Karpas-422 (cell line): Measurements from ENCODE around the gene ZMYM4. TPM values are rescaled to one million over a fixed set of nuclear protein-coding genes. Genes with fewer than 3 reads are reported as not detected.

Source experiments
- DNase-seq: peaks from one replicate; pipeline ENCODE4 v3.0.0-alpha.2; 2015
- H2AFZ ChIP-seq: fragments of 200-600 bp; sonication (generic); 2 replicates; pipeline ENCODE4 v1.6.1; 2014; ENCODE audit warnings: antibody characterized with exemption, low read length, mixed read lengths
- H3K27ac ChIP-seq: fragments of 200-600 bp; sonication (generic); 2 replicates; pipeline ENCODE4 v1.5.1; 2014; ENCODE audit warnings: mild to moderate bottlenecking, low read length, moderate library complexity
- H3K27me3 ChIP-seq: fragments of 200-600 bp; sonication (generic); 2 replicates; pipeline ENCODE4 v1.6.1; 2014; ENCODE audit warnings: low read length, mixed read lengths
- H3K36me3 ChIP-seq: fragments of 200-600 bp; sonication (generic); 2 replicates; pipeline ENCODE4 v1.6.1; 2014; ENCODE audit warnings: low read length, mixed read lengths; ENCODE audit not compliant: insufficient read depth
- H3K4me1 ChIP-seq: fragments of 200-600 bp; sonication (generic); 2 replicates; pipeline ENCODE4 v1.6.1; 2014; ENCODE audit warnings: mild to moderate bottlenecking, low read length, mixed read lengths
- H3K4me2 ChIP-seq: fragments of 200-600 bp; sonication (generic); 2 replicates; pipeline ENCODE4 v1.6.1; 2014; ENCODE audit warnings: low read length, low read depth, mild to moderate bottlenecking; ENCODE audit not compliant: poor library complexity, severe bottlenecking
- H3K4me3 ChIP-seq: fragments of 200-600 bp; sonication (generic); 2 replicates; pipeline ENCODE4 v1.5.1; 2014; ENCODE audit warnings: mild to moderate bottlenecking, antibody characterized with exemption, low read length, mixed read lengths
- H3K79me2 ChIP-seq: fragments of 200-600 bp; sonication (generic); 2 replicates; pipeline ENCODE4 v1.6.1; 2014; ENCODE audit warnings: mild to moderate bottlenecking, low read length, mixed read lengths
- H3K9ac ChIP-seq: fragments of 200-600 bp; sonication (generic); 2 replicates; pipeline ENCODE4 v1.6.0; 2014; ENCODE audit warnings: low read length
- H3K9me2 ChIP-seq: fragments of 200-600 bp; sonication (generic), shearing (Covaris generic); replicated peaks from 2 replicates; pipeline ENCODE4 v1.6.0; 2014; ENCODE audit warnings: mild to moderate bottlenecking, low read length, moderate library complexity; ENCODE audit not compliant: insufficient read depth
- H3K9me3 ChIP-seq: fragments of 300-700, 200-600 bp; sonication (generic); 2 replicates; pipeline ENCODE4 v1.6.1; 2014; ENCODE audit warnings: low read length, mixed read lengths
- H4K20me1 ChIP-seq: fragments of 200-600 bp; sonication (generic); 2 replicates; pipeline ENCODE4 v1.6.1; 2014; ENCODE audit warnings: mild to moderate bottlenecking, antibody characterized with exemption, low read length, low read depth; ENCODE audit not compliant: insufficient read depth
- total RNA-seq: library from RNA; depleted of rRNA; stranded (reverse); fragments of >200 nt; shearing (Covaris generic); gene quantifications from 2 replicates; pipeline ENCODE4 v1.2.3, GENCODE V29; 2014; ENCODE audit warnings: low replicate concordance

ZMYM4 gene
- total RNA-seq, 1 experiment from 2014 or later: 46.3 TPM

DNA sequence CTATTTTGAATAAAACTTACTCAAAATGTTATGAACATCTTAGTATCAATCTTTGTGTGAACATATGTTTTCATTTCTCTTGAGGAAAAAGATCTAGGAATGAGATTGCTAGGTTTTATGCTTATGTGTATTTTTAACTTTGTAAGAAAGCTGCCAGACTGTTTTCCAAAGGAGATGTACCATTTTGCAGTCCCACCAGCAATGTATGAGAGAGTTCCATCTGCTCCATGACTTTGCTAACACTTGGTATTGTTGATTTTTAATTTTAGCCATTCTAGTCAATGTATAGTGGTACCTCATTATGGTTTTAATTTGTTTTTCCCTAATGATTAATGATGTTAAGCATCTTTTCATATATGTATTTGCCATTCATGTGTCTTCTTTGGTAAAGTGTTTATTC is 132.5 kb downstream of the ZMYM4 start:
- H3K27me3 ChIP-seq: no peaks in the 10 kb centered on the region
- H2AFZ ChIP-seq: no peak overlapping the region
- H3K9me2 ChIP-seq: no peaks in the 10 kb centered on the region
- H3K9me3 ChIP-seq: no peaks in the 10 kb centered on the region
- peaks cover 63% of the 10 kb centered on the region for H3K36me3 ChIP-seq
- no peaks in the 10 kb centered on the region for H4K20me1 ChIP-seq
- no peak overlapping the region for H3K27ac ChIP-seq
- no peak overlapping the region for H3K9ac ChIP-seq
- no peak overlapping the region for H3K4me2 ChIP-seq
- H3K79me2 ChIP-seq: peaks cover 2% of the 10 kb centered on the region; the same call in 1 of the 2 replicates
- no peak overlapping the region for H3K4me3 ChIP-seq
- DNase-seq: no peak
- H3K4me1 ChIP-seq: no peaks in the 10 kb centered on the region

DNA sequence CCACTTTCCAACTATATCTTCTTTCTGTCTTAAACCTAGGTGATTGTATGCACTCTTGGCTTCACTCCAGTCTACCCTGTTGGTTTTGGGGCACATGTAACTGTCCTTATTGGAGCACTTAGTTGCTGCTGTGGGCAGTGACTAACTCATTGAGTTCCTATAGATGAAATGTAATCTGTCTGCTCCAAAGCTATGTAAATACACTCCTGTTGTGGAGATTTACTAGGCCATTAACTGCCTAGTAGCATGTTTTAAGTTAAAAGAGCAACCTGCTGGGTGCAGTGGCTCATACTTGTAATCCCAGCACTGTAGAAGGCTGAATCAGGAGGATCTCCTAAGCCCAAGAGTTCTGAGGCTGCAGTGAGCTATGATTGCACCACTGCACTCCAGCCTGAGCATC is 137.6 kb downstream of the ZMYM4 start:
- Histone ChIP-seq H3K4me1 (no peaks in the 10 kb centered on the region), H4K20me1 (no peaks in the 10 kb centered on the region), H3K27me3 (no peaks in the 10 kb centered on the region), H2AFZ (no peak overlapping the region), H3K4me3 (no peak overlapping the region), H3K4me2 (no peak overlapping the region), H3K79me2 (peaks cover 2% of the 10 kb centered on the region; the same call in 1 of the 2 replicates), H3K9me3 (no peaks in the 10 kb centered on the region), H3K9ac (no peak overlapping the region), H3K27ac (no peak overlapping the region), H3K36me3 (peaks cover 54% of the 10 kb centered on the region), H3K9me2 (no peaks in the 10 kb centered on the region)
- no peak for DNase-seq

DNA sequence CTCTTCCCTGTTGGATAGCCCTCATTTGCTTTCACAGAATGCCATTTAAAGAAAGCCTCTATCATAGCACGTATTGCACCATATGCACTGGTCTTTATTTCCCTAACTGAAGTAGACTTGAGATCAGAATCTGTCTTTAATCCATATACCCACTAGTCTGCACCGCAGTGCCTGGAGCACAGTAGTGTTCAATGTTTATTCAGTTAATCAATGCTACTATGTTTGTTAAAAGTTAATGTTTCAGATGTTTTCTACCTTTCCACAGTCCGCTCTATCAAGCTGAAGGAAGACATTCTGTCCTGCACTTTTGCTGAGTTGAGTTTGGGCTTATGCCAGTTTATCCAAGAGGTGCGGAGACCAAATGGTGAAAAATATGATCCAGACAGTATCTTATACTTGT is 139.2 kb downstream of the ZMYM4 start:
- peaks cover 41% of the 10 kb centered on the region for H3K36me3 ChIP-seq
- no peak overlapping the region for H3K27ac ChIP-seq
- no peaks in the 10 kb centered on the region for H3K4me1 ChIP-seq
- no peaks in the 10 kb centered on the region for H3K9me2 ChIP-seq
- H3K9me3 ChIP-seq: no peaks in the 10 kb centered on the region
- no peak overlapping the region for H3K9ac ChIP-seq
- no peaks in the 10 kb centered on the region for H3K27me3 ChIP-seq
- H2AFZ ChIP-seq: no peak overlapping the region
- no peaks in the 10 kb centered on the region for H4K20me1 ChIP-seq
- no peak overlapping the region for H3K4me3 ChIP-seq
- peaks cover 2% of the 10 kb centered on the region; the same call in 1 of the 2 replicates for H3K79me2 ChIP-seq
- no peak overlapping the region for H3K4me2 ChIP-seq
- DNase-seq: no peak

DNA sequence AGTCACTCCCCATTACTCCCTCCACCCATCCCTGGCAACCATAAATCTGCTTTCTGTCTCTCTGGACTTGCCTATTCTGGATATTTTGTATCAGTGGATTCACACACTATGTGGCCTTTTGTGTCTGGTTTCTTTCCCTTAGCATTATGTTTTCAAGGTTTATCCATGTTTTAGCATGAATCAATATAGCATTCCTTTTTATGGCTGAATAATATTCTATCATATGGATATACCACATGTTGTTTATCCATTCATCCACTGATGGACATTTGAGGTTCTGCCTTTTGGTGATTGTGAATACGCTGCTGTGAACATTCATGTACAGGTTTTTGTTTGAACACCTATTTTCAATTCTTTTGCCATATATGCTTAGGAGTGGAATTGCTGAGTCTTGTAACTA is 140.4 kb downstream of the ZMYM4 start:
- DNase-seq: no peak
- Histone ChIP-seq H2AFZ (no peak overlapping the region), H3K27ac (no peak overlapping the region), H3K9ac (no peak overlapping the region), H3K36me3 (peaks cover 38% of the 10 kb centered on the region), H3K4me3 (no peak overlapping the region), H3K9me2 (no peaks in the 10 kb centered on the region), H3K9me3 (no peaks in the 10 kb centered on the region), H3K27me3 (no peaks in the 10 kb centered on the region), H3K4me2 (no peak overlapping the region), H3K4me1 (no peaks in the 10 kb centered on the region), H4K20me1 (no peaks in the 10 kb centered on the region), H3K79me2 (no peaks in the 10 kb centered on the region)

DNA sequence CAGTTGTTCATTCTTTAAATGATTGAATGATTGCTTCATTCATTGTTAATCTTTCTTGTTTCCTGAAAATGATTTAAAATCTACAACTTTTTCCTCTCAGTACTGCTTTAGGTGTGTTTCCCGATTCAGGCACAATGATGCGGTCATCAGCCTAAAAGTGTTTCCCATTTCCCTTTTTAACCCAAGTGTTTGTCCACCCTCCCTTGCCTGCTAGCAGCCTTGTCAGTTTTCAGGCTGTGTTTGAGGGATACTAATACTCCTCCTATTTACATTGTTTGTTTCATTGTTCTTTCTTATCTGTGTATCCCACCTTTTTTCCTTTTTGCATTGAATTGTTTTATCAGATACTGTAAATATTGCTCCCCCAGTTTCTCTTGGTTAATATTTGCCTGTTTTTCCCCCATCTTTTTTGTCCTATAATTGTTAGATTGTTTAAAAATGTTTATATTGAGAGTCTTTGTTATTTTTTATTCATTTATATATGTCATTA is 157.6 kb downstream of the ZMYM4 start:
- H3K36me3 ChIP-seq: peaks cover 11% of the 10 kb centered on the region
- H3K4me3 ChIP-seq: no peak overlapping the region
- no peaks in the 10 kb centered on the region for H3K27me3 ChIP-seq
- H2AFZ ChIP-seq: no peak overlapping the region
- no peaks in the 10 kb centered on the region for H3K79me2 ChIP-seq
- H3K9ac ChIP-seq: no peak overlapping the region
- no peak for DNase-seq
- H3K4me1 ChIP-seq: peaks cover 6% of the 10 kb centered on the region; the same call in 1 of the 2 replicates
- no peaks in the 10 kb centered on the region for H4K20me1 ChIP-seq
- no peaks in the 10 kb centered on the region for H3K9me2 ChIP-seq
- H3K4me2 ChIP-seq: no peak overlapping the region
- no peak overlapping the region; the same call in 1 of the 2 replicates for H3K27ac ChIP-seq
- no peaks in the 10 kb centered on the region for H3K9me3 ChIP-seq

DNA sequence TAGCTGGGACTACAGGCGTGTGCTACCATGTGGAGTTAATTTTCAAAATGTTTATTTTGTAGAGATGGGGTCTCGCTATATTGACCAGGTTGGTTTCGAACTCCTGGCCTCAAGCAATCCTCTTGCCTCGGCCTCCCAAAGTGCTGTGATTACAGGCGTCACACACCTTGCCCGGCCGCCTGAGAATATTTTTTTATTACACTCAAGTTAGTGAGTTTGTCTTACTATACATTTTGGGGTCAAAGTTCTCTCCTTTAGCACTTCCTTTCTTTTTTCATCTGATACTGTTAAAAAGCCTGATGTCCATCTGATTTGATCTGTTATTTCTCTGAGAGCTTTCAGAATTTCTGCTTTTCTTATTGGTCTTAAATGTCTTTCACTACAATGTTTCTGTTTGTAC is 159.9 kb downstream of the ZMYM4 start:
- peaks cover 6% of the 10 kb centered on the region; the same call in 1 of the 2 replicates for H3K4me1 ChIP-seq
- no peaks in the 10 kb centered on the region for H3K79me2 ChIP-seq
- no peaks in the 10 kb centered on the region for H4K20me1 ChIP-seq
- H3K9ac ChIP-seq: no peak overlapping the region
- peaks cover 14% of the 10 kb centered on the region for H3K36me3 ChIP-seq
- H3K9me2 ChIP-seq: no peaks in the 10 kb centered on the region
- no peak for DNase-seq
- no peaks in the 10 kb centered on the region for H3K27me3 ChIP-seq
- H3K4me2 ChIP-seq: no peak overlapping the region
- H2AFZ ChIP-seq: no peak overlapping the region
- H3K9me3 ChIP-seq: no peaks in the 10 kb centered on the region
- no peak overlapping the region for H3K4me3 ChIP-seq
- no peak overlapping the region for H3K27ac ChIP-seq

DNA sequence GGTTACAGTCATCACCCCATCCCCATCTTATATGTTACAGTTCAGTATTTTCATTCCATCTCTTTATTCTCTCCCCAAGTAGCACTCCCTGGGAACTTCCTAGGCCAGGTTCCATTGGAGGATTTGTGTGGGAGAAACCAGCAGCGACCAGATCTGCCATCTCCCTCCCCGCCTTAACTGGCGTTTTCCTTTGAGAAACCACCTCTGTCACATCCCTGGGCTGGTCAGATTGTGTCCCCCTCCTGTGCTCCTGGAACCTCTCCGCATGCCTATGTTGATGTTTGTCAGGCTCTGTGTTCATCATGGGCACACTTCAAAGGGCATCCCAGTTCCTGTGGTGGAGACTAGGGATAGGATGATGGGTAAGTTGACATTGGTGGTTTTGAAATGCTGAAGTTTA is 162.3 kb downstream of the ZMYM4 start:
- no peaks in the 10 kb centered on the region for H3K9me3 ChIP-seq
- H2AFZ ChIP-seq: no peak overlapping the region
- H3K4me1 ChIP-seq: peaks cover 3% of the 10 kb centered on the region; the same call in 1 of the 2 replicates
- DNase-seq: no peak
- no peak overlapping the region for H3K27ac ChIP-seq
- H3K27me3 ChIP-seq: no peaks in the 10 kb centered on the region
- no peak overlapping the region for H3K4me3 ChIP-seq
- H3K79me2 ChIP-seq: no peaks in the 10 kb centered on the region
- H3K9ac ChIP-seq: no peak overlapping the region
- no peaks in the 10 kb centered on the region for H3K9me2 ChIP-seq
- no peak overlapping the region for H3K4me2 ChIP-seq
- H4K20me1 ChIP-seq: no peaks in the 10 kb centered on the region
- peaks cover 14% of the 10 kb centered on the region for H3K36me3 ChIP-seq

DNA sequence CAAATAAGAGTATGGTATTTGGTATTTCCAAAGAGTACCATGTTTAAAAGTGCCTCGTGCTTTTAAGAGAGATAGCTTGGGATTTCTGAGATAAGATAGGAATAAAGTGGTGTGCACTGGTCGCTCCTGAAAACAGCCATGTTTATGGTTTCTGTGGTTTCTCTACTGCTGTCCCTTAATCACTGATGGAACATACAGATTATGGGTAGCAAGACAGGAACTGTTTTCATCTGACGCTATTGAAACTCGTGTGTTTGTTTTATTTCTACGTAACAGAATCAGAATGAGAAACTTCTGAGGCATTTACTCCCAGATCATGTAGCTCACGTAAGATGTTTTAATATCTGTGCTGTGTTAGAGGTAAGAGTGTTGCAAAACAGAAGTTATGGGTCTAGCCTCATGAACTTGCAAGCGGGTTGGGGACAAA is 162.7 kb downstream of the ZMYM4 start:
- H3K79me2 ChIP-seq: no peaks in the 10 kb centered on the region
- no peaks in the 10 kb centered on the region; the same call in 1 of the 2 replicates for H3K4me1 ChIP-seq
- H3K36me3 ChIP-seq: peaks cover 14% of the 10 kb centered on the region
- no peaks in the 10 kb centered on the region for H4K20me1 ChIP-seq
- H3K4me2 ChIP-seq: no peak overlapping the region
- H2AFZ ChIP-seq: no peak overlapping the region
- no peaks in the 10 kb centered on the region for H3K27me3 ChIP-seq
- no peaks in the 10 kb centered on the region for H3K9me3 ChIP-seq
- no peak overlapping the region for H3K27ac ChIP-seq
- no peak for DNase-seq
- H3K9me2 ChIP-seq: no peaks in the 10 kb centered on the region
- no peak overlapping the region for H3K9ac ChIP-seq
- no peak overlapping the region for H3K4me3 ChIP-seq
